Thyroid gland (tissue), 4 donors: ENCODE results near the gene FAM168B. TPM values are rescaled to one million over a fixed set of nuclear protein-coding genes. Genes with fewer than 3 reads are reported as not detected.
"Not testable (repeated sequence)": the region's sequence is repeated elsewhere in the genome, so short reads cannot be mapped to it uniquely, and the experiment has no call there.

Experiments
- DNase-seq, 2 donors: peaks; one replicate each; pipeline ENCODE4 v3.0.0-alpha.2; 2019
- H3K27ac ChIP-seq, 3 donors: fragments of 200-600 bp; sonication (generic); 1 replicate in 2 of 3; 2 replicates in 1 of 3; pipeline ENCODE4 v1.5.1; 2016 to 2019; ENCODE audit warnings: mild to moderate bottlenecking in 1 of 3, moderate library complexity in 1 of 3
- H3K27me3 ChIP-seq: fragments of 200-600 bp; sonication (generic); one replicate; pipeline ENCODE4 v1.5.1; 2019
- H3K36me3 ChIP-seq, 2 donors: fragments of 200-600 bp; sonication (generic); one replicate each; pipeline ENCODE4 v1.5.1; 2016 to 2019
- H3K4me1 ChIP-seq, 2 donors: fragments of 200-600 bp; sonication (generic); one replicate each; pipeline ENCODE4 v1.5.1; 2017 to 2019
- H3K4me3 ChIP-seq, 3 donors: fragments of 200-600 bp; sonication (generic); replicated peaks in 1 of 3; 1 replicate in 2 of 3; 2 replicates in 1 of 3; pipeline ENCODE4 v1.5.1; 2016; ENCODE audit warnings: mild to moderate bottlenecking in 1 of 3
- H3K9me3 ChIP-seq: fragments of 200-600 bp; sonication (generic); one replicate; pipeline ENCODE4 v1.5.1; 2017
- POLR2A ChIP-seq, 2 donors: fragments of 450-650 bp; IDR thresholded peaks; one replicate each; pipeline ENCODE4 v1.6.1; 2017; ENCODE audit warnings: antibody characterized with exemption in 2 of 2, mild to moderate bottlenecking in 2 of 2, moderate library complexity in 1 of 2
- WGBS, 2 donors: methylation state at CpG; one replicate each; pipeline ENCODE4 v1.1.5; 2017; 5-methylcytosine and 5-hydroxymethylcytosine counted together
- intact Hi-C: fragments of 100-400 bp; cut with DNase I; formaldehyde crosslinking; loops from one replicate; pipeline ENCODE4 v1.15.1; 2023
- total RNA-seq, 4 donors: library from RNA; depleted of rRNA; stranded (reverse); fragments of >200 nt; gene quantifications; one replicate each; pipeline ENCODE4 v1.2.3, GENCODE V29; 2016
- TF ChIP-seq, protein P1 (sequence below), 6 experiments: fragments of 200-600 bp in 3 of 6; fragments of 450-650 bp in 3 of 6; sonication (generic) in 3 of 6; IDR thresholded peaks; one replicate each; pipeline ENCODE4 v1.5.1; 2016 to 2019; ENCODE audit warnings: antibody characterized with exemption in 6 of 6, mild to moderate bottlenecking in 2 of 6, inconsistent platforms in 1 of 6, moderate library complexity in 1 of 6

FAM168B gene
- total RNA-seq, 4 donors from 2014 or later = 110 to 156 (median 146) TPM

GRCh38 chr2:131122496-131122895 lies 29.2 kb upstream of the FAM168B start:
- H3K9me3 ChIP-seq = no peaks in the 10 kb centered on the region
- H3K36me3 ChIP-seq = peaks cover 19 to 20% of the 10 kb centered on the region in 2 donors
- intact Hi-C loops = no loop called here
- H3K4me3 ChIP-seq = no peak overlapping the region
- no peak overlapping the region for H3K27ac ChIP-seq
- no peaks in the 10 kb centered on the region for H3K27me3 ChIP-seq
- 94 to 99% methylated on average over 4 of the region's 4 CpGs for WGBS, 2 donors
- no peak for DNase-seq
- no peaks in the 10 kb centered on the region for H3K4me1 ChIP-seq
- TF ChIP-seq, protein P1, sequence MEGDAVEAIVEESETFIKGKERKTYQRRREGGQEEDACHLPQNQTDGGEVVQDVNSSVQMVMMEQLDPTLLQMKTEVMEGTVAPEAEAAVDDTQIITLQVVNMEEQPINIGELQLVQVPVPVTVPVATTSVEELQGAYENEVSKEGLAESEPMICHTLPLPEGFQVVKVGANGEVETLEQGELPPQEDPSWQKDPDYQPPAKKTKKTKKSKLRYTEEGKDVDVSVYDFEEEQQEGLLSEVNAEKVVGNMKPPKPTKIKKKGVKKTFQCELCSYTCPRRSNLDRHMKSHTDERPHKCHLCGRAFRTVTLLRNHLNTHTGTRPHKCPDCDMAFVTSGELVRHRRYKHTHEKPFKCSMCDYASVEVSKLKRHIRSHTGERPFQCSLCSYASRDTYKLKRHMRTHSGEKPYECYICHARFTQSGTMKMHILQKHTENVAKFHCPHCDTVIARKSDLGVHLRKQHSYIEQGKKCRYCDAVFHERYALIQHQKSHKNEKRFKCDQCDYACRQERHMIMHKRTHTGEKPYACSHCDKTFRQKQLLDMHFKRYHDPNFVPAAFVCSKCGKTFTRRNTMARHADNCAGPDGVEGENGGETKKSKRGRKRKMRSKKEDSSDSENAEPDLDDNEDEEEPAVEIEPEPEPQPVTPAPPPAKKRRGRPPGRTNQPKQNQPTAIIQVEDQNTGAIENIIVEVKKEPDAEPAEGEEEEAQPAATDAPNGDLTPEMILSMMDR (IDR thresholded peaks at IDR 0.05) = no peak
- no peak for TF ChIP-seq POLR2A (IDR thresholded peaks at IDR 0.05)

GRCh38 chr2:131121464-131121863 lies 28.2 kb upstream of the FAM168B start:
- H3K27ac ChIP-seq = no peak overlapping the region
- intact Hi-C loops = no loop called here
- no peak for TF ChIP-seq POLR2A (IDR thresholded peaks at IDR 0.05)
- TF ChIP-seq, protein P1 (IDR thresholded peaks at IDR 0.05) = no peak
- no peak for DNase-seq
- no peak overlapping the region for H3K4me3 ChIP-seq
- no peaks in the 10 kb centered on the region for H3K9me3 ChIP-seq
- H3K36me3 ChIP-seq = peaks cover 9 to 12% of the 10 kb centered on the region in 2 donors
- H3K27me3 ChIP-seq = no peaks in the 10 kb centered on the region
- WGBS, 2 donors = 100% methylated on average over 4 of the region's 4 CpGs
- no peaks in the 10 kb centered on the region for H3K4me1 ChIP-seq

GRCh38 chr2:131120815-131121317 lies 27.6 kb upstream of the FAM168B start:
- TF ChIP-seq, protein P1 (IDR thresholded peaks at IDR 0.05) = no peak
- TF ChIP-seq POLR2A (IDR thresholded peaks at IDR 0.05) = no peak
- H3K27me3 ChIP-seq = no peaks in the 10 kb centered on the region
- no peaks in the 10 kb centered on the region for H3K4me1 ChIP-seq
- no peak for DNase-seq
- intact Hi-C loops = no loop called here
- WGBS, 2 donors = 95 to 96% methylated on average over 12 of the region's 12 CpGs
- no peak overlapping the region for H3K4me3 ChIP-seq
- no peaks in the 10 kb centered on the region for H3K9me3 ChIP-seq
- no peak overlapping the region for H3K27ac ChIP-seq
- peaks cover 3 to 12% of the 10 kb centered on the region in 2 donors for H3K36me3 ChIP-seq

GRCh38 chr2:131115752-131116151 lies 22.5 kb upstream of the FAM168B start:
- H3K36me3 ChIP-seq = no peaks in the 10 kb centered on the region
- peaks cover 4 to 22% of the 10 kb centered on the region in 2 donors for H3K4me1 ChIP-seq
- no peak overlapping the region for H3K4me3 ChIP-seq
- no peaks in the 10 kb centered on the region for H3K27me3 ChIP-seq
- H3K9me3 ChIP-seq = no peaks in the 10 kb centered on the region
- intact Hi-C loops = no loop called here
- no peak overlapping the region for H3K27ac ChIP-seq
- TF ChIP-seq, protein P1 (IDR thresholded peaks at IDR 0.05) = no peak
- TF ChIP-seq POLR2A (IDR thresholded peaks at IDR 0.05) = no peak
- no peak for DNase-seq

- DNase-seq, intact Hi-C loops, H3K9me3 ChIP-seq, H3K36me3 ChIP-seq, H3K27me3 ChIP-seq, H3K27ac ChIP-seq, H3K4me3 ChIP-seq: not testable (repeated sequence)
- peaks cover 4 to 22% of the 10 kb centered on the region in 2 donors for H3K4me1 ChIP-seq
- WGBS, 2 donors = 97 to 99% methylated on average over 3 of the region's 3 CpGs
These were observed 21.7 kb upstream of the FAM168B start for GRCh38 chr2:131114950-131115349.
